RWPE2 (cell line): ENCODE data around the gene ZNF804B.

ENCODE experiments used
- ATAC-seq: fragments of 200-7000 bp; cut with Tn5 transposase; 3 replicates; pipeline ENCODE4 v1.9.1; 2021; ENCODE audit warnings: low read depth
- DNase-seq: peaks from one replicate; pipeline ENCODE4 v3.0.0-alpha.2; 2020; ENCODE audit warnings: low spot score
- H3K27ac ChIP-seq: fragments of 450-650 bp; 2 replicates; pipeline ENCODE4 v1.5.1; 2017; ENCODE audit warnings: mild to moderate bottlenecking; ENCODE audit not compliant: poor library complexity, severe bottlenecking
- H3K27me3 ChIP-seq: fragments of 250-450 bp; sonication (Bioruptor Pico); 2 replicates; pipeline ENCODE4 v1.5.1; 2021; ENCODE audit warnings: mild to moderate bottlenecking, moderate library complexity; ENCODE audit not compliant: insufficient read depth, poor library complexity, severe bottlenecking
- H3K36me3 ChIP-seq: fragments of 250-450 bp; sonication (Bioruptor Pico); 2 replicates; pipeline ENCODE4 v1.5.1; 2020; ENCODE audit warnings: low read depth, mild to moderate bottlenecking, moderate library complexity
- H3K4me1 ChIP-seq: fragments of 250-450 bp; sonication (Bioruptor Pico); 2 replicates; pipeline ENCODE4 v1.5.1; 2021; ENCODE audit warnings: mild to moderate bottlenecking, moderate library complexity; ENCODE audit not compliant: insufficient read depth, poor library complexity, severe bottlenecking
- H3K4me3 ChIP-seq: fragments of 250-450 bp; sonication (Bioruptor Pico); 2 replicates; pipeline ENCODE4 v1.5.1; 2021; ENCODE audit warnings: mild to moderate bottlenecking, moderate library complexity; ENCODE audit not compliant: severe bottlenecking
- H3K9me3 ChIP-seq: fragments of 250-450 bp; sonication (Bioruptor Pico); 2 replicates; pipeline ENCODE4 v1.5.1; 2021; ENCODE audit warnings: mild to moderate bottlenecking, moderate library complexity; ENCODE audit not compliant: severe bottlenecking
- CTCF ChIP-seq: fragments of 450-650 bp; IDR thresholded peaks from one replicate; pipeline ENCODE4 v1.5.1; 2017; ENCODE audit warnings: mild to moderate bottlenecking, moderate library complexity; ENCODE audit not compliant: poor library complexity, severe bottlenecking

Gene ZNF804B

GRCh38 chr7:89094269-89094668, 334.8 kb downstream of the ZNF804B start:
- DNase-seq (no peak), ATAC-seq (no peak)
- Histone ChIP-seq H3K27ac (no peak overlapping the region), H3K4me3 (no peak overlapping the region), H3K4me1 (no peaks in the 10 kb centered on the region), H3K9me3 (no peaks in the 10 kb centered on the region), H3K27me3 (no peaks in the 10 kb centered on the region), H3K36me3 (no peaks in the 10 kb centered on the region)
- TF ChIP-seq CTCF, result no peak

GRCh38 chr7:89103564-89103963, 344.1 kb downstream of the ZNF804B start:
- Histone ChIP-seq H3K36me3 (no peaks in the 10 kb centered on the region), H3K27ac (no peak overlapping the region), H3K4me1 (no peaks in the 10 kb centered on the region), H3K4me3 (no peak overlapping the region), H3K27me3 (peaks cover 3% of the 10 kb centered on the region), H3K9me3 (no peaks in the 10 kb centered on the region)
- DNase-seq (no peak), ATAC-seq (no peak)
- no peak for TF ChIP-seq CTCF

- H3K36me3 ChIP-seq, result no peaks in the 10 kb centered on the region
- H3K27ac ChIP-seq, result no peak overlapping the region
- ATAC-seq (no peak), DNase-seq (no peak)
- no peaks in the 10 kb centered on the region for H3K4me1 ChIP-seq
- H3K27me3 ChIP-seq, result peaks cover 3% of the 10 kb centered on the region
- TF ChIP-seq CTCF, result no peak
- no peaks in the 10 kb centered on the region for H3K9me3 ChIP-seq
- no peak overlapping the region for H3K4me3 ChIP-seq
Measured at GRCh38 chr7:89104748-89105685, 345.5 kb downstream of the ZNF804B start.

GRCh38 chr7:89123871-89124270, 364.4 kb downstream of the ZNF804B start:
- ATAC-seq, result no peak
- Histone ChIP-seq H3K9me3 (no peaks in the 10 kb centered on the region), H3K4me3 (no peak overlapping the region), H3K27me3 (no peaks in the 10 kb centered on the region), H3K4me1 (no peaks in the 10 kb centered on the region), H3K36me3 (no peaks in the 10 kb centered on the region), H3K27ac (no peak overlapping the region)
- no peak for TF ChIP-seq CTCF
- DNase-seq, result no peak
